ENCODE data around the gene RGS21. TPM values are rescaled to one million over a fixed set of nuclear protein-coding genes. Genes with fewer than 3 reads are reported as not detected.

Gene RGS21
- total RNA-seq, 1 experiment from 2014 or later = not detected

DNA sequence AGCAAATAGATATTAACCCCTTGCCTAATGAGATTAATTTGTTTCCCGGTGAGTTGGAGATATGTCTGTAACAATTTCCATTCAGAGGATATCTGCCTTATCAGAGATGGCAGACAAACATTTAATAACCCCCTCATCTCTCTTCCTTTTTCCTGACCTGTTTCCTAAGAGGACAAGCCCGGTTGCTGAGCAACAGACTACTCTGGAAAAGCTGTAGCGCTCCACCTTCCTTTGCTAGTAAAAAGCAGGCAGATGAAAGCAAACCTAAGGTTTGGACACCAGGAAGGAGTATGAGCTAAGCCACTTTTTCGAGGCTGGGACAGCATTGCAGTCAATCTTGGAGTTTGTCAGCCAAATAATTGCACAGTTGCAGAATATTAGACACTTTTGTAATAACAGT is 82.4 kb downstream of the RGS21 start:
- Histone ChIP-seq H2AFZ (ENCODE audit: low read depth, low read length, poor library complexity, severe bottlenecking) (no peak overlapping the region), H3K4me1 (ENCODE audit: control insufficient read depth in 1 of 2, insufficient read depth in 2 of 2, low read length in 2 of 2) (no peaks in the 10 kb centered on the region), H4K20me1 (ENCODE audit: insufficient read depth) (no peaks in the 10 kb centered on the region), H3K4me3 (replicated peaks in 1 of 2; ENCODE audit: low read depth in 1 of 2, low read length in 2 of 2) (no peak overlapping the region), H3K79me2 (ENCODE audit: insufficient read depth, low read length) (no peaks in the 10 kb centered on the region), H3K4me2 (ENCODE audit: low read length) (no peak overlapping the region), H3K27ac (ENCODE audit: low read depth, low read length) (no peak overlapping the region), H3K9me3 (ENCODE audit: control insufficient read depth in 1 of 2, insufficient read depth in 1 of 2, low read depth in 1 of 2, low read length in 2 of 2) (no peaks in the 10 kb centered on the region), H3K9me2 (ENCODE audit: insufficient read depth) (no peaks in the 10 kb centered on the region; the same call in 1 of the 2 replicates), H3K27me3 (ENCODE audit: insufficient read depth, low read length) (no peaks in the 10 kb centered on the region), H3K36me3 (ENCODE audit: control insufficient read depth in 1 of 2, insufficient read depth in 2 of 2, low read length in 2 of 2) (no peaks in the 10 kb centered on the region), H3K9ac (ENCODE audit: low read length) (no peak overlapping the region)
- no TSS peak for BruUV-seq (replicated peaks)
- ATAC-seq (no peak), DNase-seq (ENCODE audit: low read depth, low spot score) (no peak)
- POLR2A ChIA-PET = no interaction called here
- CTCF ChIA-PET = no interaction called here
- intact Hi-C loops (cut with micrococcal nuclease) = no loop called here
- RAD21 ChIA-PET (ENCODE audit: low non-redundant PET in 1 of 2, low total read pairs in 2 of 2, uncharacterized antibody in 2 of 2, unreplicated experiment in 2 of 2) = no interaction called here
- TF ChIP-seq POLR2AphosphoS5 (IDR thresholded peaks at IDR 0.05; ENCODE audit: low read depth, low read length) (no peak), CBX3 (IDR thresholded peaks at IDR 0.05; ENCODE audit: low read depth) (no peak), ZNF274 (IDR thresholded peaks at IDR 0.05; ENCODE audit: low read depth, low read length) (no peak), RAD21 (IDR thresholded peaks at IDR 0.05; ENCODE audit: low read depth) (no peak), ZFX (IDR thresholded peaks at IDR 0.05) (no peak), JUND (IDR thresholded peaks at IDR 0.05) (no peak), SP1 (IDR thresholded peaks at IDR 0.05; ENCODE audit: low read depth) (no peak), POLR2A (IDR thresholded peaks at IDR 0.05; ENCODE audit: borderline replicate concordance, extremely low read depth, insufficient read depth, insufficient read length) (no peak), ELF1 (IDR thresholded peaks at IDR 0.05; ENCODE audit: borderline replicate concordance, low read depth) (no peak)
- TF ChIP-seq, protein P1, sequence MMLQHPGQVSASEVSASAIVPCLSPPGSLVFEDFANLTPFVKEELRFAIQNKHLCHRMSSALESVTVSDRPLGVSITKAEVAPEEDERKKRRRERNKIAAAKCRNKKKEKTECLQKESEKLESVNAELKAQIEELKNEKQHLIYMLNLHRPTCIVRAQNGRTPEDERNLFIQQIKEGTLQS (IDR thresholded peaks at IDR 0.05) = no peak
- TF ChIP-seq, protein P2, sequence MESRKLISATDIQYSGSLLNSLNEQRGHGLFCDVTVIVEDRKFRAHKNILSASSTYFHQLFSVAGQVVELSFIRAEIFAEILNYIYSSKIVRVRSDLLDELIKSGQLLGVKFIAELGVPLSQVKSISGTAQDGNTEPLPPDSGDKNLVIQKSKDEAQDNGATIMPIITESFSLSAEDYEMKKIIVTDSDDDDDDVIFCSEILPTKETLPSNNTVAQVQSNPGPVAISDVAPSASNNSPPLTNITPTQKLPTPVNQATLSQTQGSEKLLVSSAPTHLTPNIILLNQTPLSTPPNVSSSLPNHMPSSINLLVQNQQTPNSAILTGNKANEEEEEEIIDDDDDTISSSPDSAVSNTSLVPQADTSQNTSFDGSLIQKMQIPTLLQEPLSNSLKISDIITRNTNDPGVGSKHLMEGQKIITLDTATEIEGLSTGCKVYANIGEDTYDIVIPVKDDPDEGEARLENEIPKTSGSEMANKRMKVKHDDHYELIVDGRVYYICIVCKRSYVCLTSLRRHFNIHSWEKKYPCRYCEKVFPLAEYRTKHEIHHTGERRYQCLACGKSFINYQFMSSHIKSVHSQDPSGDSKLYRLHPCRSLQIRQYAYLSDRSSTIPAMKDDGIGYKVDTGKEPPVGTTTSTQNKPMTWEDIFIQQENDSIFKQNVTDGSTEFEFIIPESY (IDR thresholded peaks at IDR 0.05; ENCODE audit: extremely low read depth, insufficient replicate concordance, low read length) = no peak
